H1 (cell line): Measurements from ENCODE around the gene TTC33. TPM values are rescaled to one million over a fixed set of nuclear protein-coding genes. Genes with fewer than 3 reads are reported as not detected.

ENCODE experiments used
- BRCA1 ChIP-seq: IDR thresholded peaks from 2 replicates; pipeline ENCODE4 v1.6.1; 2012; ENCODE audit warnings: low read depth, low read length, improper control_type of control experiment
- CEBPB ChIP-seq: IDR thresholded peaks from 2 replicates; pipeline ENCODE4 v1.6.1; 2012; ENCODE audit warnings: low read depth, low read length
- CHD7 ChIP-seq: fragments of 300-600 bp; sonication (generic); IDR thresholded peaks from 2 replicates; pipeline ENCODE4 v1.7.1; 2012; ENCODE audit warnings: low read length, moderate library complexity, mild to moderate bottlenecking, inconsistent platforms; ENCODE audit not compliant: insufficient replicate concordance
- FOSL1 ChIP-seq: IDR thresholded peaks from 2 replicates; pipeline ENCODE4 v1.6.1; 2011; ENCODE audit warnings: mild to moderate bottlenecking, low read depth, low read length, moderate library complexity; ENCODE audit not compliant: insufficient read depth
- HDAC2 ChIP-seq, 2 experiments: fragments of 300-600 bp in 1 of 2; sonication (generic) in 1 of 2; IDR thresholded peaks; 2 replicates each; pipeline ENCODE4 v1.6.1; 2011 to 2012; ENCODE audit warnings: low read depth in 2 of 2, low read length in 2 of 2, mild to moderate bottlenecking in 2 of 2, moderate library complexity in 2 of 2, borderline replicate concordance in 1 of 2, inconsistent platforms in 1 of 2
- MAX ChIP-seq: IDR thresholded peaks from 2 replicates; pipeline ENCODE4 v1.6.1; 2012; ENCODE audit warnings: inconsistent platforms
- NANOG ChIP-seq: IDR thresholded peaks from 2 replicates; pipeline ENCODE4 v1.6.1; 2011; ENCODE audit warnings: low read length, low read depth, mild to moderate bottlenecking, inconsistent platforms; ENCODE audit not compliant: insufficient read depth, poor library complexity, severe bottlenecking
- RAD21 ChIP-seq, 2 experiments: IDR thresholded peaks in 1 of 2; conservative IDR thresholded peaks in 1 of 2; 2 replicates each; pipeline ENCODE4 v1.6.1; 2011; ENCODE audit warnings: low read depth in 2 of 2, low read length in 2 of 2, improper control_type of control experiment in 1 of 2, inconsistent platforms in 1 of 2, mild to moderate bottlenecking in 1 of 2, moderate library complexity in 1 of 2
- RFX5 ChIP-seq: IDR thresholded peaks from 2 replicates; pipeline ENCODE4 v1.6.1; 2011; ENCODE audit warnings: low read depth, low read length, improper control_type of control experiment, borderline replicate concordance
- SUZ12 ChIP-seq: fragments of 200-600 bp; sonication (generic); IDR thresholded peaks from 2 replicates; pipeline ENCODE4 v1.6.1; 2012; ENCODE audit warnings: mild to moderate bottlenecking, inconsistent platforms, low read length, moderate library complexity, mixed read lengths
- TEAD4 ChIP-seq: IDR thresholded peaks from 2 replicates; pipeline ENCODE4 v1.6.1; 2012; ENCODE audit warnings: low read depth, low read length, inconsistent platforms, mixed read lengths
- polyA plus RNA-seq, 7 experiments: library from polyadenylated mRNA; depleted of rRNA in 3 of 7; stranded (reverse) in 5 of 7; unstranded in 2 of 7; fragments of >200 nt in 5 of 7; fragments of 200-250 nt in 2 of 7; gene quantifications; 1 replicate in 5 of 7; 2 replicates in 1 of 7; 4 replicates in 1 of 7; pipeline versions ENCODE4 v1.2.1 to v1.2.3, GENCODE V29; 2011 to 2013; ENCODE audit warnings: missing spikeins in 2 of 7, mixed read lengths in 2 of 7
- total RNA-seq: library from RNA; stranded (reverse); fragmentation: NEBNext Ultra II Directional; extraction: Animal tissue kit (Norgen Biotek cat#: 25700); gene quantifications from 2 replicates; pipeline ENCODE4 v1.2.1, GENCODE V29; 2021

The TTC33 gene
- total and polyA plus RNA-seq, 2 of the 8 experiments (the other 6 are each of a cell fraction or from before 2014, with no cell fraction given), result 1.2 to 12.6 TPM

GRCh38 chr5:40475561-40475960 lies 280.2 kb downstream of the TTC33 start (continued):
- TF ChIP-seq CHD7, result no peak
- TF ChIP-seq HDAC2 (IDR thresholded peaks at IDR 0.05; ENCODE audit: borderline replicate concordance in 1 of 2, low read depth in 2 of 2, low read length in 2 of 2), result no peak
- no peak for TF ChIP-seq CEBPB
- no peak for TF ChIP-seq RFX5
- TF ChIP-seq FOSL1, result no peak
- no peak for TF ChIP-seq NANOG
- TF ChIP-seq SUZ12, result no peak
- no peak for TF ChIP-seq TEAD4
- no peak for TF ChIP-seq MAX
- TF ChIP-seq RAD21 (IDR thresholded peaks at IDR 0.05 in 1 of 2, conservative IDR thresholded peaks at IDR 0.05 in 1 of 2; ENCODE audit: low read depth in 2 of 2, low read length in 2 of 2), result no peak
- no peak for TF ChIP-seq BRCA1
